Urinary bladder (tissue), 4 donors: ENCODE results near the gene EPHB1. TPM values are rescaled to one million over a fixed set of nuclear protein-coding genes. Genes with fewer than 3 reads are reported as not detected.
"Not testable (repeated sequence)": the region's sequence is repeated elsewhere in the genome, so short reads cannot be mapped to it uniquely, and the experiment has no call there.

Experiments
- DNase-seq: peaks from one replicate; pipeline ENCODE4 v3.0.0-alpha.2; 2015; ENCODE audit errors: extremely low spot score
- H3K27ac ChIP-seq: one replicate; pipeline ENCODE4 v1.5.1; 2013; ENCODE audit warnings: low read depth, mild to moderate bottlenecking, moderate library complexity
- H3K36me3 ChIP-seq: one replicate; pipeline ENCODE4 v1.6.1; 2013; ENCODE audit warnings: mild to moderate bottlenecking, moderate library complexity; ENCODE audit not compliant: insufficient read depth
- H3K4me1 ChIP-seq: one replicate; pipeline ENCODE4 v1.6.1; 2013; ENCODE audit warnings: mild to moderate bottlenecking, moderate library complexity; ENCODE audit not compliant: insufficient read depth
- H3K4me3 ChIP-seq: one replicate; pipeline ENCODE4 v1.5.1; 2013; ENCODE audit warnings: low read depth, low read length
- WGBS: extraction: QIAGEN DNeasy Blood & Tissue Kit; methylation state at CpG from one replicate; pipeline ENCODE4 v1.1.7; 2013; 5-methylcytosine and 5-hydroxymethylcytosine counted together
- polyA plus RNA-seq: library from polyadenylated mRNA; stranded (reverse); fragments of 200-250 nt; gene quantifications from one replicate; pipeline ENCODE4 v1.2.3, GENCODE V29; 2013
- total RNA-seq: library from RNA; depleted of rRNA; stranded (reverse); fragments of >200 nt; gene quantifications from one replicate; pipeline ENCODE4 v1.2.3, GENCODE V29; 2014
- donor health status: healthy with polysubstance abuse.
- donor health status: healthy.

EPHB1 gene
- total and polyA plus RNA-seq, 2 donors, result 0.67 to 1.6 TPM

- no peaks in the 10 kb centered on the region for H3K4me1 ChIP-seq
- WGBS, result 35% methylated on average over 5 of the region's 5 CpGs
- H3K4me3 ChIP-seq, result no peak overlapping the region
- no peak overlapping the region for H3K27ac ChIP-seq
- no peak for DNase-seq
- no peaks in the 10 kb centered on the region for H3K36me3 ChIP-seq
Measured at GRCh38 chr3:135099734-135100355, 304.8 kb downstream of the EPHB1 start.

- Histone ChIP-seq H3K4me1 (no peaks in the 10 kb centered on the region), H3K4me3 (no peak overlapping the region), H3K27ac (no peak overlapping the region), H3K36me3 (no peaks in the 10 kb centered on the region)
- no peak for DNase-seq
- WGBS, result 21% methylated on average over 2 of the region's 2 CpGs
Measured at GRCh38 chr3:135100366-135100765, 305.3 kb downstream of the EPHB1 start.

- no peak for DNase-seq
- Histone ChIP-seq H3K4me3 (no peak overlapping the region), H3K36me3 (no peaks in the 10 kb centered on the region), H3K27ac (no peak overlapping the region), H3K4me1 (no peaks in the 10 kb centered on the region)
- 29% methylated on average over 3 of the region's 3 CpGs for WGBS
Measured at GRCh38 chr3:135103917-135104316, 308.9 kb downstream of the EPHB1 start.

GRCh38 chr3:135106445-135106844, 311.4 kb downstream of the EPHB1 start:
- Histone ChIP-seq H3K36me3 (no peaks in the 10 kb centered on the region), H3K4me3 (no peak overlapping the region), H3K4me1 (no peaks in the 10 kb centered on the region), H3K27ac (no peak overlapping the region)
- 70% methylated on average over 8 of the region's 8 CpGs for WGBS
- DNase-seq, result no peak

GRCh38 chr3:135107043-135107442, 312.0 kb downstream of the EPHB1 start:
- WGBS, result 87% methylated on average over 2 of the region's 2 CpGs

GRCh38 chr3:135109681-135110080, 314.6 kb downstream of the EPHB1 start:
- H3K36me3 ChIP-seq, result no peaks in the 10 kb centered on the region
- no peak for DNase-seq
- H3K4me1 ChIP-seq, result no peaks in the 10 kb centered on the region
- no peak overlapping the region for H3K4me3 ChIP-seq
- no peak overlapping the region for H3K27ac ChIP-seq
- WGBS, result 73% methylated on average over 8 of the region's 8 CpGs

More at GRCh38 chr3:135107043-135107442, 312.0 kb downstream of the EPHB1 start:
- no peaks in the 10 kb centered on the region for H3K36me3 ChIP-seq
- H3K27ac ChIP-seq, result no peak overlapping the region
- H3K4me3 ChIP-seq, result no peak overlapping the region
- no peak for DNase-seq
- no peaks in the 10 kb centered on the region for H3K4me1 ChIP-seq

GRCh38 chr3:135114551-135114950, 319.5 kb downstream of the EPHB1 start:
- not testable (repeated sequence) for H3K4me1 ChIP-seq, DNase-seq, H3K4me3 ChIP-seq, H3K36me3 ChIP-seq, H3K27ac ChIP-seq
- WGBS, result 91% methylated on average over 4 of the region's 4 CpGs

GRCh38 chr3:135117977-135118376, 322.9 kb downstream of the EPHB1 start:
- Histone ChIP-seq H3K4me1 (no peaks in the 10 kb centered on the region), H3K27ac (no peak overlapping the region), H3K4me3 (no peak overlapping the region), H3K36me3 (no peaks in the 10 kb centered on the region)
- 71% methylated on average over 5 of the region's 5 CpGs for WGBS
- DNase-seq, result no peak

- DNase-seq, result no peak
- Histone ChIP-seq H3K36me3 (no peaks in the 10 kb centered on the region), H3K27ac (no peak overlapping the region), H3K4me3 (no peak overlapping the region), H3K4me1 (no peaks in the 10 kb centered on the region)
- WGBS, result 86% methylated on average over 2 of the region's 2 CpGs
Measured at GRCh38 chr3:135118792-135119191, 323.7 kb downstream of the EPHB1 start.

GRCh38 chr3:135125171-135125801, 330.2 kb downstream of the EPHB1 start:
- 83% methylated on average over 2 of the region's 2 CpGs for WGBS
- Histone ChIP-seq H3K4me1 (no peaks in the 10 kb centered on the region), H3K36me3 (no peaks in the 10 kb centered on the region), H3K27ac (no peak overlapping the region), H3K4me3 (no peak overlapping the region)
- no peak for DNase-seq

GRCh38 chr3:135127946-135128470, 332.9 kb downstream of the EPHB1 start:
- no peak for DNase-seq
- H3K36me3 ChIP-seq, result no peaks in the 10 kb centered on the region
- WGBS, result 74% methylated on average over 5 of the region's 5 CpGs
- H3K4me3 ChIP-seq, result no peak overlapping the region
- no peaks in the 10 kb centered on the region for H3K4me1 ChIP-seq
- H3K27ac ChIP-seq, result no peak overlapping the region

GRCh38 chr3:135128818-135129217, 333.8 kb downstream of the EPHB1 start:
- H3K4me3 ChIP-seq, result no peak overlapping the region
- H3K4me1 ChIP-seq, result no peaks in the 10 kb centered on the region
- WGBS, result 68% methylated on average over 3 of the region's 3 CpGs
- DNase-seq, result no peak
- H3K27ac ChIP-seq, result no peak overlapping the region
- no peaks in the 10 kb centered on the region for H3K36me3 ChIP-seq

- H3K4me1 ChIP-seq, result no peaks in the 10 kb centered on the region
- H3K4me3 ChIP-seq, result no peak overlapping the region
- 67% methylated on average over 7 of the region's 7 CpGs for WGBS
- no peak for DNase-seq
- H3K27ac ChIP-seq, result no peak overlapping the region
- H3K36me3 ChIP-seq, result no peaks in the 10 kb centered on the region
Measured at GRCh38 chr3:135131290-135131689, 336.2 kb downstream of the EPHB1 start.

- no peak overlapping the region for H3K27ac ChIP-seq
- H3K36me3 ChIP-seq, result no peaks in the 10 kb centered on the region
- no peaks in the 10 kb centered on the region for H3K4me1 ChIP-seq
- no peak overlapping the region for H3K4me3 ChIP-seq
- 85% methylated on average over 8 of the region's 8 CpGs for WGBS
- no peak for DNase-seq
Measured at GRCh38 chr3:135133905-135134683, 339.0 kb downstream of the EPHB1 start.
